ENCODE data around the gene NBPF3.

Gene NBPF3

GRCh38 chr1:21523297-21523813, 83.4 kb downstream of the NBPF3 start:
- Histone ChIP-seq H3K9ac (ENCODE audit: low read length) (no peak overlapping the region), H3K4me1 (ENCODE audit: low read length) (no peaks in the 10 kb centered on the region)

DNA sequence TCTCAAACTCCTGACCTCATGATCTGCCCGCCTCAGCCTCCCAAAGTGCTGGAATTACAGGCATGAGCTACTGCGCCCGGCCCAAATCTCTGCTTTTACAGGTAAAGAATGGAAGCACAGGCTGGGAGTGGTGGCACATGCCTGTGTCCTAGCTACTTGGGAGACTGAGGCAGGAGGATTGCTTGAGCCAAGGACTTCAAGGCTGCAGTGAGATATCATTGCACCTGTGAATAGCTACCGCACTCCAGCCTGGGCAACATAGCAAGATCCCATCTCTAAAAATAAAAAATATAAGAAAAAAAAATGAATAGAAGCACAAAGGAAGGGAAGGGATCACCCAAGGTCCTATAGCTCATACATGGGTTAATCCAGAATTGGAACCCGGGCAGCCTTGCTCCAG, 84.3 kb downstream of the NBPF3 start:
- Histone ChIP-seq H3K4me3 (ENCODE audit: low read length) (no peak overlapping the region), H3K4me2 (ENCODE audit: low read depth, low read length) (no peak overlapping the region), H2AFZ (ENCODE audit: low read length) (no peak overlapping the region), H3F3A (ENCODE audit: insufficient read depth, low read length) (no peaks in the 10 kb centered on the region), H3K9ac (ENCODE audit: low read length) (no peak overlapping the region), H3K9me2 (replicated peaks; ENCODE audit: insufficient read depth, low read length) (no peaks in the 10 kb centered on the region), H3K36me3 (replicated peaks; ENCODE audit: insufficient read depth, low read length) (no peaks in the 10 kb centered on the region), H3K9me3 (replicated peaks; ENCODE audit: insufficient read depth, low read length) (no peaks in the 10 kb centered on the region), H4K20me1 (ENCODE audit: insufficient read depth, low read length) (no peaks in the 10 kb centered on the region), H3K4me1 (ENCODE audit: low read length) (no peaks in the 10 kb centered on the region), H3K27me3 (replicated peaks; ENCODE audit: insufficient read depth, low read length) (peaks cover 47% of the 10 kb centered on the region), H3K79me2 (ENCODE audit: low read length) (no peaks in the 10 kb centered on the region), H3K27ac (ENCODE audit: low read length) (no peak overlapping the region)
- no peak for DNase-seq
- TF ChIP-seq EZH2phosphoT487 (IDR thresholded peaks at IDR 0.05; ENCODE audit: low read length), result no peak
- TF ChIP-seq, protein P1, sequence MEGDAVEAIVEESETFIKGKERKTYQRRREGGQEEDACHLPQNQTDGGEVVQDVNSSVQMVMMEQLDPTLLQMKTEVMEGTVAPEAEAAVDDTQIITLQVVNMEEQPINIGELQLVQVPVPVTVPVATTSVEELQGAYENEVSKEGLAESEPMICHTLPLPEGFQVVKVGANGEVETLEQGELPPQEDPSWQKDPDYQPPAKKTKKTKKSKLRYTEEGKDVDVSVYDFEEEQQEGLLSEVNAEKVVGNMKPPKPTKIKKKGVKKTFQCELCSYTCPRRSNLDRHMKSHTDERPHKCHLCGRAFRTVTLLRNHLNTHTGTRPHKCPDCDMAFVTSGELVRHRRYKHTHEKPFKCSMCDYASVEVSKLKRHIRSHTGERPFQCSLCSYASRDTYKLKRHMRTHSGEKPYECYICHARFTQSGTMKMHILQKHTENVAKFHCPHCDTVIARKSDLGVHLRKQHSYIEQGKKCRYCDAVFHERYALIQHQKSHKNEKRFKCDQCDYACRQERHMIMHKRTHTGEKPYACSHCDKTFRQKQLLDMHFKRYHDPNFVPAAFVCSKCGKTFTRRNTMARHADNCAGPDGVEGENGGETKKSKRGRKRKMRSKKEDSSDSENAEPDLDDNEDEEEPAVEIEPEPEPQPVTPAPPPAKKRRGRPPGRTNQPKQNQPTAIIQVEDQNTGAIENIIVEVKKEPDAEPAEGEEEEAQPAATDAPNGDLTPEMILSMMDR (IDR thresholded peaks at IDR 0.05; ENCODE audit: low read length), result no peak
- TF ChIP-seq EZH2 (optimal IDR thresholded peaks at IDR 0.05; ENCODE audit: low read depth, low read length), result no peak

More at GRCh38 chr1:21523297-21523813, 83.4 kb downstream of the NBPF3 start:
- Histone ChIP-seq H3K27ac (ENCODE audit: low read length) (no peak overlapping the region), H4K20me1 (ENCODE audit: insufficient read depth, low read length) (no peaks in the 10 kb centered on the region), H3K9me2 (replicated peaks; ENCODE audit: insufficient read depth, low read length) (no peaks in the 10 kb centered on the region), H3K9me3 (replicated peaks; ENCODE audit: insufficient read depth, low read length) (no peaks in the 10 kb centered on the region), H3K27me3 (replicated peaks; ENCODE audit: insufficient read depth, low read length) (peaks cover 44% of the 10 kb centered on the region), H3K4me3 (ENCODE audit: low read length) (no peak overlapping the region), H3K79me2 (ENCODE audit: low read length) (no peaks in the 10 kb centered on the region), H3F3A (ENCODE audit: insufficient read depth, low read length) (no peaks in the 10 kb centered on the region), H3K4me2 (ENCODE audit: low read depth, low read length) (no peak overlapping the region), H3K36me3 (replicated peaks; ENCODE audit: insufficient read depth, low read length) (no peaks in the 10 kb centered on the region), H2AFZ (ENCODE audit: low read length) (no peak overlapping the region)
- DNase-seq, result no peak
- TF ChIP-seq, protein P1 (IDR thresholded peaks at IDR 0.05; ENCODE audit: low read length), result no peak
- no peak for TF ChIP-seq EZH2phosphoT487 (IDR thresholded peaks at IDR 0.05; ENCODE audit: low read length)
- TF ChIP-seq EZH2 (optimal IDR thresholded peaks at IDR 0.05; ENCODE audit: low read depth, low read length), result no peak

DNA sequence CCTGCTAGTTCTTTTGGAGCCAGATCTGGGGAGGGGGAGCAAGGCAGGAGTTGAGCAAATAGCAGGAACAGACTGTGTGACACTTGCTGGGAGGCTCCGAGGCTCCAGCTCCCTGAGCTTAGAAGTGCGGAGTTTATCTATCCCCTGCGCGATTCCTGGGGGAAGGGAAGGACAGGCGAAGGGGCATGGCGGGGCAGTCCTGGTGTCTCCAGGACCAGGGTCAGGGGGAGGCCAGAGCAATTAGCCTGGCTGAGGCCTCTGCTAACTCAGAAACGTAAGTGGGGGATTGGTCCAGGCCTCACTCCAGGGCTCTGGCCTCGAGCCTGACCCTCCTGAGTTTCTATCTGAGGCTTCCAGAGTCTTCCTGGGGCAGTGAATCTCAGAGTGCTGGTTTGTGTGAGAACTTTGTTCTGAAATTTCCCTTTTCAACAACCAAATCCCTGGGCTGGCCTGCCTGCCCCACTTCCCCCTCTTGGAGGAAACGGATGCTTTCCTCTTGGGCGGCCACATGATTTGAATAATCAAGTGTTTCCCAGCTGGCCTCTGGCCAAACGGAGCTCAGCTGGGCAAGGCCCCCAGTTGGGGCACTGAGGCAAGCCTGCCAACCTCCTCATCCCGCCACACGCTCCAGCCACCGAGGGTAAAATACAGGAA, 84.9 kb downstream of the NBPF3 start:
- no peak for DNase-seq
- no peak overlapping the region for H3K4me3 ChIP-seq (ENCODE audit: low read length)
- H3K27ac ChIP-seq (ENCODE audit: low read length), result no peak overlapping the region
- H3K9me2 ChIP-seq (replicated peaks; ENCODE audit: insufficient read depth, low read length), result no peaks in the 10 kb centered on the region
- H3K9me3 ChIP-seq (replicated peaks; ENCODE audit: insufficient read depth, low read length), result no peaks in the 10 kb centered on the region
- TF ChIP-seq EZH2phosphoT487 (IDR thresholded peaks at IDR 0.05; ENCODE audit: low read length), result no peak
- TF ChIP-seq, protein P1 (IDR thresholded peaks at IDR 0.05; ENCODE audit: low read length), result no peak
- no peak for TF ChIP-seq EZH2 (optimal IDR thresholded peaks at IDR 0.05; ENCODE audit: low read depth, low read length)
- H3K79me2 ChIP-seq (ENCODE audit: low read length), result no peaks in the 10 kb centered on the region
- no peaks in the 10 kb centered on the region for H3K36me3 ChIP-seq (replicated peaks; ENCODE audit: insufficient read depth, low read length)
- H4K20me1 ChIP-seq (ENCODE audit: insufficient read depth, low read length), result no peaks in the 10 kb centered on the region
- H2AFZ ChIP-seq (ENCODE audit: low read length), result no peak overlapping the region
- H3F3A ChIP-seq (ENCODE audit: insufficient read depth, low read length), result no peaks in the 10 kb centered on the region
- H3K9ac ChIP-seq (ENCODE audit: low read length), result no peak overlapping the region
- H3K4me1 ChIP-seq (ENCODE audit: low read length), result no peaks in the 10 kb centered on the region
- peaks cover 49% of the 10 kb centered on the region for H3K27me3 ChIP-seq (replicated peaks; ENCODE audit: insufficient read depth, low read length)
- H3K4me2 ChIP-seq (ENCODE audit: low read depth, low read length), result no peak overlapping the region
